IMR-90 (cell line): Measurements from ENCODE around the gene KCNMB2. TPM values are rescaled to one million over a fixed set of nuclear protein-coding genes. Genes with fewer than 3 reads are reported as not detected.

Experiments used
- ATAC-seq: fragments of 200-7000 bp; cut with Tn5 transposase; 2 replicates; pipeline ENCODE4 v1.9.1; 2020; ENCODE audit warnings: low read depth, mild to moderate bottlenecking, moderate library complexity
- BruUV-seq: library from RNA; stranded (reverse); fragments of 400-500 nt; replicated peaks from 2 replicates; lab custom pipeline; 2021; lab: Mats Ljungman, UMichigan
- CTCF ChIA-PET: fragments of 300-600 bp; formaldehyde crosslinking; extraction: SDS; loops from one replicate; lab custom pipeline; 2021; ENCODE audit warnings: antibody characterized with exemption; lab: Yijun Ruan, JAX
- POLR2A ChIA-PET: fragments of 300-600 bp; sonication (Branson Sonifier 250); formaldehyde crosslinking; loops from one replicate; lab custom pipeline; 2022; ENCODE audit warnings: antibody characterized with exemption; ENCODE audit not compliant: unreplicated experiment; lab: Charles Lee
- DNase-seq: peaks from one replicate; pipeline ENCODE4 v3.0.0; 2013
- H2AFZ ChIP-seq: replicated peaks from 2 replicates; pipeline ENCODE3; 2013; ENCODE audit warnings: low read length, mild to moderate bottlenecking; ENCODE audit not compliant: poor library complexity
- H2AK5ac ChIP-seq: 2 replicates; pipeline ENCODE4 v1.6.1; 2013; ENCODE audit warnings: low read depth, low read length, inconsistent platforms
- H2AK9ac ChIP-seq: replicated peaks from 2 replicates; pipeline ENCODE3; 2013; ENCODE audit warnings: mild to moderate bottlenecking, low read depth, low read length, moderate library complexity; ENCODE audit not compliant: poor library complexity
- H2BK120ac ChIP-seq: 2 replicates; pipeline ENCODE4 v1.6.1; 2013; ENCODE audit warnings: low read depth, low read length, inconsistent platforms
- H2BK15ac ChIP-seq: 3 replicates; pipeline ENCODE4 v1.6.1; 2013; ENCODE audit warnings: low read depth, low read length, inconsistent platforms
- H2BK20ac ChIP-seq: 2 replicates; pipeline ENCODE4 v1.6.1; 2013; ENCODE audit warnings: low read depth, mild to moderate bottlenecking, inconsistent platforms, low read length, moderate library complexity
- H2BK5ac ChIP-seq: 2 replicates; pipeline ENCODE4 v1.6.1; 2013; ENCODE audit warnings: mild to moderate bottlenecking, low read depth, low read length, inconsistent platforms; ENCODE audit not compliant: poor library complexity, severe bottlenecking
- H3K14ac ChIP-seq: replicated peaks from 2 replicates; pipeline ENCODE4 v1.6.1; 2013; ENCODE audit warnings: low read depth, low read length, inconsistent platforms
- H3K18ac ChIP-seq: 2 replicates; pipeline ENCODE4 v1.6.1; 2013; ENCODE audit warnings: low read depth, low read length, control low read depth
- H3K23ac ChIP-seq: 2 replicates; pipeline ENCODE4 v1.6.1; 2013; ENCODE audit warnings: low read depth, low read length, inconsistent platforms
- H3K27ac ChIP-seq: 2 replicates; pipeline ENCODE4 v1.5.1; 2013; ENCODE audit warnings: mild to moderate bottlenecking, control low read depth, low read length; ENCODE audit not compliant: insufficient read depth
- H3K27me3 ChIP-seq: 2 replicates; pipeline ENCODE4 v1.6.1; 2013; ENCODE audit warnings: low read length; ENCODE audit not compliant: control insufficient read depth, insufficient read depth
- H3K36me3 ChIP-seq: 2 replicates; pipeline ENCODE4 v1.6.1; 2013; ENCODE audit warnings: low read length, mixed read lengths; ENCODE audit not compliant: control insufficient read depth, insufficient read depth
- H3K4ac ChIP-seq: 2 replicates; pipeline ENCODE4 v1.6.1; 2013; ENCODE audit warnings: low read depth, low read length, inconsistent platforms
- H3K4me1 ChIP-seq: 2 replicates; pipeline ENCODE4 v1.6.1; 2013; ENCODE audit warnings: low read length, mixed read lengths; ENCODE audit not compliant: control insufficient read depth, insufficient read depth
- H3K4me2 ChIP-seq: 2 replicates; pipeline ENCODE4 v1.6.1; 2013; ENCODE audit warnings: low read depth, mild to moderate bottlenecking, control low read depth, low read length, moderate library complexity
- H3K4me3 ChIP-seq: 2 replicates; pipeline ENCODE4 v1.5.1; 2013; ENCODE audit warnings: low read depth, mild to moderate bottlenecking, control low read depth, low read length, moderate library complexity; ENCODE audit not compliant: insufficient read depth
- H3K56ac ChIP-seq: 2 replicates; pipeline ENCODE4 v1.6.1; 2013; ENCODE audit warnings: low read length, inconsistent platforms; ENCODE audit not compliant: insufficient read depth; ENCODE audit errors: extremely low read depth
- H3K79me1 ChIP-seq, 2 experiments: 2 replicates each; pipeline ENCODE4 v1.6.1; 2013; ENCODE audit warnings: low read length in 2 of 2, inconsistent platforms in 1 of 2, low read depth in 1 of 2
- H3K9ac ChIP-seq: 2 replicates; pipeline ENCODE4 v1.6.1; 2013; ENCODE audit warnings: low read depth, low read length, control low read depth
- H3K9me1 ChIP-seq: 2 replicates; pipeline ENCODE4 v1.6.1; 2013; ENCODE audit warnings: low read length, inconsistent platforms; ENCODE audit not compliant: insufficient read depth
- H3K9me3 ChIP-seq: 2 replicates; pipeline ENCODE4 v1.6.1; 2013; ENCODE audit warnings: low read length; ENCODE audit not compliant: control insufficient read depth, insufficient read depth
- H4K20me1 ChIP-seq: 2 replicates; pipeline ENCODE4 v1.6.1; 2013; ENCODE audit warnings: low read length, inconsistent platforms; ENCODE audit not compliant: insufficient read depth
- H4K5ac ChIP-seq: 2 replicates; pipeline ENCODE4 v1.6.1; 2013; ENCODE audit warnings: mild to moderate bottlenecking, low read depth, low read length, control low read depth
- H4K8ac ChIP-seq, 2 experiments: 2 replicates each; pipeline ENCODE4 v1.6.1; 2013; ENCODE audit warnings: low read depth in 2 of 2, low read length in 2 of 2, control low read depth in 1 of 2, inconsistent platforms in 1 of 2
- H4K91ac ChIP-seq: 2 replicates; pipeline ENCODE4 v1.6.1; 2013; ENCODE audit warnings: low read depth, low read length, inconsistent platforms; ENCODE audit not compliant: insufficient read depth
- BHLHE40 ChIP-seq: fragments of 150-350 bp; IDR thresholded peaks from 2 replicates; pipeline ENCODE4 v1.6.1; 2016; ENCODE audit warnings: mild to moderate bottlenecking, low read depth, low read length
- CEBPB ChIP-seq: IDR thresholded peaks from 2 replicates; pipeline ENCODE4 v1.6.1; 2012; ENCODE audit warnings: low read depth, low read length, improper control_type of control experiment
- CHD1 ChIP-seq: IDR thresholded peaks from 2 replicates; pipeline ENCODE4 v1.6.1; 2012; ENCODE audit warnings: low read depth, low read length, improper control_type of control experiment
- CTCF ChIP-seq: conservative IDR thresholded peaks from 2 replicates; pipeline ENCODE4 v1.5.1; 2012; ENCODE audit warnings: mild to moderate bottlenecking, low read depth, low read length, improper control_type of control experiment
- ELK1 ChIP-seq: fragments of 150-350 bp; IDR thresholded peaks from 2 replicates; pipeline ENCODE4 v1.6.1; 2016; ENCODE audit warnings: low read depth, mild to moderate bottlenecking, low read length, moderate library complexity, borderline replicate concordance
- FOS ChIP-seq: fragments of 150-350 bp; IDR thresholded peaks from 2 replicates; pipeline ENCODE4 v1.6.1; 2016; ENCODE audit warnings: low read depth, low read length
- MAFK ChIP-seq: IDR thresholded peaks from 2 replicates; pipeline ENCODE4 v1.6.1; 2012; ENCODE audit warnings: low read depth, low read length, improper control_type of control experiment
- MAZ ChIP-seq: IDR thresholded peaks from 2 replicates; pipeline ENCODE4 v1.6.1; 2012; ENCODE audit warnings: low read depth, mild to moderate bottlenecking, low read length, improper control_type of control experiment, moderate library complexity, borderline replicate concordance
- MXI1 ChIP-seq: IDR thresholded peaks from 2 replicates; pipeline ENCODE4 v1.6.1; 2012; ENCODE audit warnings: low read depth, mild to moderate bottlenecking, low read length, moderate library complexity, borderline replicate concordance
- NFE2L2 ChIP-seq: fragments of 150-350 bp; IDR thresholded peaks from 2 replicates; pipeline ENCODE4 v1.6.1; 2016; ENCODE audit warnings: low read depth, mild to moderate bottlenecking, low read length
- POLR2A ChIP-seq: IDR thresholded peaks from 2 replicates; pipeline ENCODE4 v1.6.1; 2012; ENCODE audit warnings: mild to moderate bottlenecking, low read depth, low read length
- RCOR1 ChIP-seq: IDR thresholded peaks from 2 replicates; pipeline ENCODE4 v1.6.1; 2012; ENCODE audit warnings: mild to moderate bottlenecking, low read length, improper control_type of control experiment; ENCODE audit not compliant: insufficient replicate concordance
- WGBS, 2 experiments: methylation state at CpG; one replicate each; pipeline versions ENCODE4 v1.1.5 to v1.1.7; 2013; ENCODE audit warnings: missing lambda C conversion rate in 2 of 2; ENCODE audit not compliant: insufficient read length in 1 of 2; ENCODE audit errors: extremely low coverage in 2 of 2; 5-methylcytosine and 5-hydroxymethylcytosine counted together
- dilution Hi-C: fragments of 300-500 bp; cut with HindIII; formaldehyde crosslinking; loops from one replicate; pipeline ENCODE4 v1.14.3; 2018; ENCODE audit warnings: low sequenced_read_pairs; ENCODE audit not compliant: unreplicated experiment
- in situ Hi-C: fragments of 300-500 bp; cut with MboI; formaldehyde crosslinking; loops from 3 replicates; pipeline ENCODE4 v1.14.3; 2019; ENCODE audit warnings: low sequenced_read_pairs, inconsistent platforms, mixed read lengths
- intact Hi-C: fragments of 100-400 bp; cut with micrococcal nuclease; formaldehyde crosslinking; loops from 2 replicates; pipeline ENCODE4 v1.10.0; 2022
- polyA plus RNA-seq, 3 experiments: library from polyadenylated mRNA; depleted of rRNA; stranded (reverse); fragments of >200 nt; gene quantifications; 2 replicates each; pipeline ENCODE4 v1.2.3, GENCODE V29; 2012; ENCODE audit warnings: low replicate concordance in 1 of 3
- total RNA-seq: library from RNA; depleted of rRNA; stranded (reverse); fragments of >200 nt; gene quantifications from 2 replicates; pipeline ENCODE4 v1.2.3, GENCODE V29; 2012
- TF ChIP-seq, protein P1 (sequence below): fragments of 150-350 bp; IDR thresholded peaks from 2 replicates; pipeline ENCODE4 v1.6.1; 2017; ENCODE audit warnings: mild to moderate bottlenecking, antibody characterized with exemption, low read length, low read depth

KCNMB2 gene
- total and polyA plus RNA-seq, 2 of the 4 experiments (the other 2 are of a cell fraction): not detected

DNA sequence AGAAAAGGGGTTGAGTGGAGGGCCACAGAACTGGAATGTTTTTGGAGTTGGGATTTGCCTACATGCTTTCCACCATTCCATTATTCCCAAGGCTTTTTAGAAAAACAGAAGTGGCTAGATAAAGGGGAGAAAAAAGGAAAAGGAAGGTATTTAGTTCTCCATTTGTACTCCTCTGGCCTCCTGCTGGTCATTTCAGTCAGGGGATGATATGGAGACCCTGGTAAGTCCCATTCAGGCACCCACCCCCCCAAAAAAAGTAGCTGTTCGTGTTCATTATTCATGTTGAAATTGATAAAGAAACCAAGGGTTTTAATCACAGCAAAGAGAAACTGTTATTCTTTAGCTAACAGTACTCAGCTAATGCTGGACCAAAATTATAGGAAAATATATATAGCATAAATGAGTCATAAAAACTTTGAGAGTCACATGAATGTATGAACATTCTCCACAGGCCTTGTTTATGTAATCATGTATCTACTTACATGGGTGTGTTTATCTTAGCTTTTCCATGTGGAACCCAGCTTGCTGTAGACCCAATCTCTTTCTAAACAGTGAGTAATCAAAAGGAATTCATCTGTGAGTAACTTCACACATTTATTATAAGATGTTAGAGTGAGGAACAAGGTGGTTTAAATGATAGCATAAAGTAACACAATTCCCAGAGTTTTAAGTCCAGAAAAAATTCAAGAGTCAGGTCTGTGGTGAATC, 167.2 kb downstream of the KCNMB2 start:
- peaks cover 24% of the 10 kb centered on the region for H3K4me1 ChIP-seq
- H3K4ac ChIP-seq: peak overlapping the region; percentile 63; the same call in 1 of the 2 replicates
- peaks cover 4% of the 10 kb centered on the region; the same call in 1 of the 2 replicates for H3K9me1 ChIP-seq
- H3K14ac ChIP-seq: peak overlapping the region; percentile 79
- H2AK9ac ChIP-seq: no peak overlapping the region
- peak overlapping the region; percentile 61; the same call in 1 of the 2 replicates for H3K56ac ChIP-seq
- no CpG with 5 or more reads among the region's 1 CpG for WGBS, 2 experiments
- H4K5ac ChIP-seq: peak overlapping the region; percentile 87
- H3K18ac ChIP-seq: peak overlapping the region; percentile 92
- H3K9me3 ChIP-seq: no peaks in the 10 kb centered on the region
- peak overlapping the region; percentile 92 for H3K4me2 ChIP-seq
- peak overlapping the region; percentile 29; the same call in 1 of the 3 replicates for H2BK15ac ChIP-seq
- H3K79me1 ChIP-seq: no peaks in the 10 kb centered on the region
- peak overlapping the region; percentile 84 for H2BK120ac ChIP-seq
- in situ Hi-C loops: no loop called here
- no TSS peak for BruUV-seq
- H4K91ac ChIP-seq: peak overlapping the region; percentile 46
- ChIA-PET CTCF (interaction anchor here (1.6 kb wide), 1 partner anchor 15 kb away, joined by 4 read pairs; no protein-coding TSS in a partner anchor), POLR2A (interaction anchor here (0.6 kb wide), 1 partner anchor 59 kb away, joined by 5 read pairs; no protein-coding TSS in a partner anchor)
- H2AK5ac ChIP-seq: no peak overlapping the region
- H3K27ac ChIP-seq: peak overlapping the region; percentile 98; the same call in 1 of the 2 replicates
- TF ChIP-seq MAZ (no peak), BHLHE40 (peak; percentile 73), MAFK (no peak), POLR2A (no peak), FOS (peak; percentile 98), ELK1 (no peak), MXI1 (peak; percentile 46; the same call in 1 of the 2 replicates), CTCF (peak; percentile 24), RCOR1 (peak; percentile 66), NFE2L2 (no peak), CHD1 (no peak), CEBPB (peak; percentile 44; the same call in 1 of the 2 replicates)
- TF ChIP-seq, protein P1, sequence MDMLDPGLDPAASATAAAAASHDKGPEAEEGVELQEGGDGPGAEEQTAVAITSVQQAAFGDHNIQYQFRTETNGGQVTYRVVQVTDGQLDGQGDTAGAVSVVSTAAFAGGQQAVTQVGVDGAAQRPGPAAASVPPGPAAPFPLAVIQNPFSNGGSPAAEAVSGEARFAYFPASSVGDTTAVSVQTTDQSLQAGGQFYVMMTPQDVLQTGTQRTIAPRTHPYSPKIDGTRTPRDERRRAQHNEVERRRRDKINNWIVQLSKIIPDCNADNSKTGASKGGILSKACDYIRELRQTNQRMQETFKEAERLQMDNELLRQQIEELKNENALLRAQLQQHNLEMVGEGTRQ: no peak
- ATAC-seq: peak; percentile 83
- H3K9ac ChIP-seq: peak overlapping the region; percentile 64; the same call in 1 of the 2 replicates
- peak overlapping the region; percentile 92 for H2BK20ac ChIP-seq
- peak; percentile 97 for DNase-seq
- dilution Hi-C loops: no loop called here
- H4K20me1 ChIP-seq: no peaks in the 10 kb centered on the region
- H2AFZ ChIP-seq: no peak overlapping the region
- H3K27me3 ChIP-seq: no peaks in the 10 kb centered on the region
- no peaks in the 10 kb centered on the region for H3K36me3 ChIP-seq
- 0 out of 2 replicates have a peak overlapping the region, but pooled peaks have one; percentile 18 for H3K4me3 ChIP-seq
- peak overlapping the region; percentile 54 for H2BK5ac ChIP-seq
- H3K23ac ChIP-seq: peak overlapping the region; percentile 73; the same call in 1 of the 2 replicates
- intact Hi-C loops: loop anchor here (1.0 to 10.0 kb wide), 2 partner anchors 13 to 269 kb away; no protein-coding TSS in a partner anchor
- H4K8ac ChIP-seq: peak overlapping the region in 1 of 2 experiments; percentile 66; a peak in 1 of 4 replicates
